Esophagus squamous epithelium (tissue), 4 donors: ENCODE results near the gene LCP1.

Experiments
- CTCF ChIP-seq, 6 experiments: fragments of 450-650 bp in 4 of 6; fragments of 200-600 bp in 2 of 6; sonication (generic) in 2 of 6; IDR thresholded peaks; one replicate each; pipeline ENCODE4 v1.5.1; 2016 to 2019; ENCODE audit warnings: antibody characterized with exemption in 6 of 6, mild to moderate bottlenecking in 4 of 6, moderate library complexity in 4 of 6
- POLR2A ChIP-seq, 4 donors: fragments of 450-650 bp; IDR thresholded peaks; one replicate each; pipeline ENCODE4 v1.6.1; 2017; ENCODE audit warnings: antibody characterized with exemption in 4 of 4, mild to moderate bottlenecking in 4 of 4, moderate library complexity in 3 of 4

DNA sequence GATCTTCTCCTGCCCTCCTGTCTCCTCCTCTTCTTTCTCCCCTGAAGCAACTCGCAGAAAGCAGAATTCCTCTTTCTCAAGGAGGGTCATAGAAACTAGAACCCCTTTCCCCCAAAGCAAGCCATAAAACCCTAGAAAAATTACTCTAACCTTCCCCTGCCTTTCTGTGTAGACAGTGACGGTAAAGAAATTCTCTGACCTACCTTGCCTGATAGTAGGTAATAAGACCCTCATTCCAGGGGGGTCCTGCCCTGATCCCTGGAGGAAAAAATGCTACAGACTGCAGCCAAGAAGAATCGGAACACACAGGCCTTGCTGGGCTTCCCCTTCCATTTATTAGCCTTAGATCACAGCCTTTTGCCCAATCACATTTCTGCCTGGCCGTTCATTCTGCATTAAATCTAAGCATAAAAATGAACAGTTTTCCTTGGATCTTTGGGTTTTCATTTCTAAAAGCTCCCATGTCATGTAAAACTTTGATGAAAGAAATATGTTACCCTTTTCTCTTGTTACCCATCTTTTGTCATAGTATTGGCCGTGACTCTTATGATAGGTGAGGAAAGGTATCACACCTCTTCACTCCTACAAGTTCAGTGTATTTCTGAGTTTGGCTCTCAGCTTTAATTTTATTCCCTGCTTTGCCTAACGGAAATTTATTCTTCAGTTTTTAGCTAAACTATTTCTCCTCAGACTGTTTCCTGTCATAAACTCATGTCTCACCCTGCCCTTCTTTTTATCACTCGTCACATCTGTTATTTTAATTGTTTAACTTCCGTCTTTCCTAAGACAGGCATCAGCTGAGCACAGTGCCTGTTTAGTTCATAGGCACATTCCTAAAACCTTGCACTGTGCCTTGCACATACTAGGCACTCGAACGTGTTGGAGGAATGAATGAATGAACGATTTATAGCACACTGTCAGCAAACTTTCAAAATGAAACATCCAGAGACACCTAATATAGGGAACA is 56.7 kb downstream of the LCP1 start:
- TF ChIP-seq CTCF (IDR thresholded peaks at IDR 0.05) (no peak), POLR2A (IDR thresholded peaks at IDR 0.05) (no peak)
